CD4-positive, alpha-beta T cell treated with Interleukin-6 at 100 ng/mL for 8 hours (primary cell): ENCODE results near the gene CDK19.

ENCODE experiments used
- DNase-seq: peaks from one replicate; pipeline ENCODE4 v3.0.0-alpha.2; 2020; ENCODE audit warnings: mixed read lengths, low spot score

CDK19 gene

GRCh38 chr6:110703010-110703905 lies 112.0 kb downstream of the CDK19 start:
- no peak for DNase-seq

GRCh38 chr6:110699780-110700179 lies 115.5 kb downstream of the CDK19 start:
- DNase-seq, result no peak

DNA sequence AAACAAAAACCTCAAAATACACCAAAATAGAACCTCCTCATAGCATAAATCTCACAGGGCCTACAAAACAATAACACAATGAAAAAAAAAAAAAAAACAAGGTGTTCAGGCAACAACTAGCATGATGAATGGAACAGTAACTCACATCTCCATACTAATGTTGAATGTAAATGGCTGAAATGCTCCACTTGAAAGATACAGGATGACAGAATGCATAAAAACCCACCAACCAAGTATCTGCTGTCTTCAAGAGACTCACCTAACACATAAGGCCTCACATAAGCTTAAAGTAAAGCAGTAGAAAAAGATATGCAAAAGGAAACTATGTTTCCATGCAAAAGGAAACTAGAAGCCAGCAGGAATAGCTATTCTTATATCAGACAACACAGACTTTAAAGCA lies 121.3 kb downstream of the CDK19 start:
- no peak for DNase-seq

GRCh38 chr6:110693296-110693695 lies 122.0 kb downstream of the CDK19 start:
- no peak for DNase-seq

DNA sequence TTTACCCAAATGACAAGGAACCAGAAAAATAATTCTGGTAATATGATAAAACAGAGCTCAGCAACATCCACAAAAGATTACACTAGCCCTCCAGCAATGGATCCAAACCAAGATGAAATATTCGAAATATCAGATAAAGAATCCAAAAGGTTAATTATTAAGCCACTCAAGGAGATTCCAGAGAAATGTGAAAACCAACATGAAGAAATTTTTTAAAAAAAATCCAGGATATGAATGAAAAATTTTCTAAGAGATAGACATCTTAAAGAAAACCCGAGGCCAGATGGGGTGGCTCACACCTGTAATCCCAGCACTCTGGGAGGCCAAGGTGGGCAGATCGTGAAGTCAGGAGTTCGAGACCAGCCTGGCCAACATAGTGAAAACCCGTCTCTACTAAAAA lies 124.4 kb downstream of the CDK19 start:
- no peak for DNase-seq

GRCh38 chr6:110690106-110690654 lies 125.1 kb downstream of the CDK19 start:
- DNase-seq, result no peak

GRCh38 chr6:110689275-110689935 lies 125.9 kb downstream of the CDK19 start:
- peak; percentile 17 for DNase-seq

DNA sequence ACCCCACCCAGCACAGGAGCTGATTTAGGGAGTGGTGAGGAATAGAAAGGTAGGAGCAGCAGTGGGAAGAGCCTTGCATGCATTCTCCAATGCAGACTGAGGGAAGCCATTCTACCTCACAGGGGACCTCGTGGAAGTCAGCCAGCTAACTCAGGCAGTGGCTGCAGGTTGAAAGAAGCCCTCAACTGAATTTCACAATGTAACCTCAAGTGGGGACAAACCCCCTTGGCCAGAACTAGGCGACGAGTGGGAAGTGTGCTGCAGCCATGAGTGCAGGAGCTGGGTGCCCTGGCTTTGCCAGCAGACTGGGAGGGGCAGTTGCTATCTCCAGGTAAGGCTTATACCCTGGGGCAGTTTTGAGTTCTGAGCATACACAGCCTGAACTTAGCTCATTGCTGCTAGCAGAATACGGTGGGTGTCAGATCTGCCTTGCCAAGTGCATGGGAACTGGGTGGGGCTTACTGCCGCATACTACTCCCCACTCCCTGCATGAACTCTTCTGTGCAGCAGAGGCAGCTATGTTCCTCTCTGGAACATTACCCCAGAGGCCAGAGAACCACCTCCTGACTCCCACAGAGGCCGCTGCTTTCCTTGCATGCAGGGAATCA lies 126.5 kb downstream of the CDK19 start:
- no peak for DNase-seq

- DNase-seq, result no peak
Observed at GRCh38 chr6:110687326-110687725, 127.9 kb downstream of the CDK19 start.

- no peak for DNase-seq
Observed at GRCh38 chr6:110683241-110683640, 132.0 kb downstream of the CDK19 start.

DNA sequence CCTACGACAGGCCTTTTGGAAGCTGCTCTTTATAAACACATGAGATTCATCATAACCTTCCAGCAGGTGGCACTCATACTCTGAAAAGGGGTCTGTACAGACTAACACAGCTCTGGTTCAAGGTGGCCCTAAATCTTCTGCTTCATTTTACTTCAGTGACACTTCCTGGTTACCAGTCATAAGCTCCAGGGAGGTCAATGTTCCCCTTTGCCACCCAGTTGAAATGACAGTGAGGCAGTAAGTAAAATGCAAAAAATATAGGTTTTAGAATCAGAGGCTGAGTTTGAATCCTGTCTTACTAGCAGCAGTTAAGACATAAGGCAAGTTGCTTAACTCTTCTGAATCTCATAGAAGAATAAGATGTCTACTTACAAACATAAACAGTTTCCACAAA lies 132.8 kb downstream of the CDK19 start:
- peak; percentile 80 for DNase-seq

GRCh38 chr6:110681543-110682459 lies 133.5 kb downstream of the CDK19 start:
- DNase-seq, result no peak

GRCh38 chr6:110676396-110676795 lies 138.9 kb downstream of the CDK19 start:
- no peak for DNase-seq

DNA sequence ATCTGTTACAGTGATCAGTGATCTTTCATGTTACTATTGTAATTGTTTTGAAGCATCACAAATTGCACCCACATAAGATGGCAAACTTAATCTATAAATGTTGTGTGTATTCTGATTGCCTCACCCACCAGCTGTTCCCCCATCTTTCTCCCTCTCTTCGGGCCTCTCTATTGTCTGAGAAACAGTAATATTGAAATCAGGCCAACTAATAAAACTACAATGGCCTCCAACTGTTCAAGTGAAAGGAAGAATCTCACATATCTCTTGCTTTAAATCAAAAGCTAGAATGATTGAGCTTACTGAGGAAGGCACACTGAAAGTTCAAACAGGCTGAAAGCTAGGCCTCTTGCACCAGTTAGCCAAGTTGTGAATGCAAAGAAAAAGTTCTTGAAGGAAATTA lies 141.2 kb downstream of the CDK19 start:
- DNase-seq, result no peak

DNA sequence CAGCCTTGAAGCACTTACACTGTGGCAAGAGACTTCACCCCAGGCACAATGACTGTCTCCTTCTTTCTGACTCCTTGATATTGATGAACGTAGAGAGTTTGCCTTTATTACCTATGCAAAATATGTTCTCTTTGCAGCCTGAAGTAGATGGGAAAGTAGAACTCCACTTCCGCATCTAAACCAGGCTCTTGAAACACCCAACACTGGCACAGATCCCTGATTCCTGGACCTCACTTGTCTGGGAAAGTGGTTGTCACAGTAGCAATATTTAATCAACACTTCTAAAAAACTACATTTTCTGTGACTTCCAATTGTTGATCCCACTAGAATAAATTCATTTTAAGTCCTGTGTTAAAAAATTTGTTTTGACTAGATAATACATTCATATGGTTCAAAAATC lies 143.1 kb downstream of the CDK19 start:
- no peak for DNase-seq

DNA sequence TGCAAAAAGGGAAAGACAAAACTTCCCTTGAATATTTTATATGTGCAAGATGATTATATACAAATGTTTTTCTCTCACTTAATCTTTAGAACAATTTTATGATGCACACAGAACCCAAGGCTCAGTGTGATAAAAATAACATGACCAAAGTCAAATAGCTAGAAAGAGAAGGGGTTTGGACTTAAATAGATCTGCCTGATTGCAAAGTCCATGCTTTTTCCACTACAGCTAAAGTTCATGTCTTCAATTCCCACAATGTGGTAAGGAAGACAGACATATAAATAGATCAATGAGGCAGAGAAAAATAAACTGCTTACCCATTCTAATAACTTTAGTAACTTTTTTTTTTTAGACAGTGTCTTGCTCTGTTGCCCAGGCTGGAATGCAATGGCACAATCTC lies 143.8 kb downstream of the CDK19 start:
- no peak for DNase-seq

GRCh38 chr6:110665600-110665999 lies 149.7 kb downstream of the CDK19 start:
- DNase-seq, result no peak

DNA sequence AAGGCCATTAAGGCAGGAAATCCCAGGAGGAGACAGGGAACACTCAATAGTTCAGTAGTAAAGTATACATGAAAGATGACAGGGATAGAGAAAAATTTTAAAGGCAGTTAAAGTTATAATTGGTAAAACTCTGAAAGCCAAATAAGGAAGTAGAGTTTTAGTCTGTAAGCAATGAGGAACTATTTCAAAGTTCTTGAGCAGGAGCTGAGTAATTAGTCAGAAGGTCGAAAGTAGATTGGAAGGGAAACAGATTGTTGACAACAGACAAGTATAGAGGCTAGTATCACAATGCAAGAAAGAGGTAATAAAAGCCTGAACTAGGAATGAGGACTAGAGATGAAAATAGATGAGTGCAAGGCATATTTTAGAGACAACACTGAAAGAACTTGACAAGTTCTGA lies 150.3 kb downstream of the CDK19 start:
- no peak for DNase-seq

DNA sequence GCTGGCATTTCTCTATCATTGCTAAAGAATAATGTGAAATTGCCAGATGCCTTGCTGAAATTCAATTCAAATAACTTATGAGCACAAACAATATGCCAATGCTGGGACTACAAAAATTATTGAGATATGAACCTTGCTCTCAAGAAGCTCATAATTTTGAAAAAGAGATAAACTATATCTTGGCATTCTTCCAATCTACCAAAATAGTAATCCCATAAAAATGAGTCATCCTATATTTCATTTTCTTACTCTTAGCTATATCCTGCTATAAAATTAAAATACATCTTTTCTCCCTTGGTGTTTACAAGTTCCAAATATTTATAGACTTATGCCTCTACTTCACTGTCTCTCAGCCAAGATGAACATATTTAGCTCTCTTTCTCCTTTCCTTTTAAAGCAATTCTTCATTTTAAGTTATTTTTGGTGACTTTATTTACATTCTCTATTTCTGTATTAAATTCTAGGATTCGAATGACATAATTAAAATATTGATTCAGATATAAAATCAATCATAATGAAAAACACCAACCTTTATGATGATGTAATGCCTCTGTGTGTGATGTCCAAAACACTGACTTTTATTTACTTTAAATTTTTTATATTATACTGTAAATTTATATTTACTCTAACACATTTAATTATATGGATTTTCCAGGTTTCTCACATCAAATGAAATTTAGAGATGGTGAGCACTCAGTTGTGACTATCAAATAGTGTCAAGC lies 152.6 kb downstream of the CDK19 start:
- no peak for DNase-seq

- no peak for DNase-seq
Observed at GRCh38 chr6:110661414-110661813, 153.9 kb downstream of the CDK19 start.

- DNase-seq, result no peak
Observed at GRCh38 chr6:110660066-110660655, 155.1 kb downstream of the CDK19 start.
